ENCODE data around the gene ZBED3.
"Not testable (repeated sequence)": the region's sequence is repeated elsewhere in the genome, so short reads cannot be mapped to it uniquely, and the experiment has no call there.

ZBED3 gene, protein sequence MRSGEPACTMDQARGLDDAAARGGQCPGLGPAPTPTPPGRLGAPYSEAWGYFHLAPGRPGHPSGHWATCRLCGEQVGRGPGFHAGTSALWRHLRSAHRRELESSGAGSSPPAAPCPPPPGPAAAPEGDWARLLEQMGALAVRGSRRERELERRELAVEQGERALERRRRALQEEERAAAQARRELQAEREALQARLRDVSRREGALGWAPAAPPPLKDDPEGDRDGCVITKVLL

DNA sequence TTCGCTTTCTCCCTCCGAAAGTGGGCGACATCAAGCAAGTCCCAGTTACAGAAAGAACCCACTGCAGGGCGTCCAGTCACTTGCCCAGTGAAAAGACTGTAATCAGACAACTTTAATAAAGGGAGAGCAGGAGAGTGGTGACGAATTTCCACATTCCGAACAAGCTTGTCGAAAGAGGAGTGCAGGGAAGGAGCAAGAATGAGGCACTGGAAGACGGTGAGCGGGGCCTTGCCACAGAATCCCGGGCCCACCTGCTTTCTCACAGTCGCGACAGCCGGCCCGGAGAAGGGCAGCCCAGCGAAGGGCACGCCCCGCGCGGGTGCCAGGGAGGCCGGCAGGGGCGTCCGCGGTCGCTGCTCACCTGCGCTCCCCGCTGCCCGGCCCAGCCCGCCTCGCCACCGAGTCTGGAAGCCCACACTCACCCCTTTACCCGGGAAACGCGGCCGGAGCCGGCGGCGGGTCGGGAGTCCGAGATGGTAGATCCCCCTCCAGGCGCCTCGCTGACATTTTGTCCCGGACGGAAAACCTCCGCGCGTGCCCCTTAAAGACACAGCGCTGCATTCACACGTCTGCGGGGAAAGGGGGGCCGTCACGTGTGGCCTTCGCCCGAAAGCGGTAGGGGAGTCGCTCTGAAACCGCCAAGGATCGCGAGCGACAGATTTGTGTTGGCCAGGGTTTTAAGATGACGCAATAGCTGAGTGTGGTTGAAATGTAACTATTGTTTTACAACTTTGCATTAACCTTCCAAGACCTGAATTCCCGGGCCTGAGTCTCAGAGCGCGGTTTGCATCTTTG is at the start of gene ZBED3:
ZBED3 (minus strand) TSS at position 597 of the 795 bp plus-strand sequence. CDS start 9,407 bp downstream, outside the sequence.
- intact Hi-C loops (cut with DNase I): no loop called here
- peak; percentile 49 to 88 (median 76) for DNase-seq

DNA sequence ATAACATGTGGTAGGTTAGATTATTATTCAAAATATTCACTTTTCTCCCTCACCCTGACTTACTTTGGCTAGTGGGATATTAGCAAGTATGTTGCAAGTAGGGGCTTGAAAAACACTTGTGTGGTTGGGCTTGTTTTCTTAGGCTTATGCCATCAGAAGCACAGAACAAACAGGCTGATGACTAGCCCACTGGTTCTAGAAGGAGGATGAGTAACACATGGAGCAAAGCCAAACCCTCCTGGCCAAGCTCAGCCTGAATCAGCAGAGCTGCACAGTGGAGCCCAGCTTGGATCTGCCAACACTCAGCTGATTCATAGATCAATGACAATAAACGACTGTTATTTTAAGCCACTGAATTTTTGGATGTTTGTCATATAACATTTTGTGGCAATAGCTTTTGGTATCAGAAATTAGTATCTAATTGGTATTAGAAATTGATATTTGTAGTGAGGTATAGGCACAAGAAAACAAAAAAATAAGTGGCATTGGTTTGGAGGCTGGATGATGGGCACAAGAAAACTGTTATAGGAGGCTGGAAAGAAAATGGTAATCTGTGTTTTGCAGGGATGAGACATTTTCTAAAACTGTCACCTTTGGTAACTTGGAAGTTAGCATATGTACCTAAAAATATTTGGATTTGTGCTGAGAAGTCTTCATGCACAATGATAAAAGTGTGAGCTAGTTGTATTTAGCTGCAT is 46.1 kb upstream of the ZBED3 start:
- DNase-seq: peak; percentile 32 to 95 (median 79)
- intact Hi-C loops (cut with DNase I): no loop called here

DNA sequence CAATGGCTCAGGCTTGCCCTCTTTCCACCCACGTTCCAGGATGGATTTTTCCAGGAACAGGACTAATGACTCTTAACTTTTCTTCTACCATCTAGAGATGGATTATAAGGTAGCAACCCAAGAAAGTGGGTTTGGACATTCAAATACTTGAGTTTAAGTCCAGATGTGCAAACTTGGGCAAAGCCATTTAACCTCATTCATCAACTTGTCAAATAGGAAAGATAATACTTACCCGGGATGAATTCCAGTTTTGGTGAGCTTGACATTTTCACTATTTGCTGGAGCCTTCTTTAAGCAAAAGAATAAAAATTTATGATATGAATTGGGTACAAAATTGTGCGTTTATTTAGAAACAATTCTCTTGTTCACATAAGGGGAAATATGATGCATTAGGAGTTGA is 44.3 kb upstream of the ZBED3 start:
- intact Hi-C loops (cut with DNase I): no loop called here

DNA sequence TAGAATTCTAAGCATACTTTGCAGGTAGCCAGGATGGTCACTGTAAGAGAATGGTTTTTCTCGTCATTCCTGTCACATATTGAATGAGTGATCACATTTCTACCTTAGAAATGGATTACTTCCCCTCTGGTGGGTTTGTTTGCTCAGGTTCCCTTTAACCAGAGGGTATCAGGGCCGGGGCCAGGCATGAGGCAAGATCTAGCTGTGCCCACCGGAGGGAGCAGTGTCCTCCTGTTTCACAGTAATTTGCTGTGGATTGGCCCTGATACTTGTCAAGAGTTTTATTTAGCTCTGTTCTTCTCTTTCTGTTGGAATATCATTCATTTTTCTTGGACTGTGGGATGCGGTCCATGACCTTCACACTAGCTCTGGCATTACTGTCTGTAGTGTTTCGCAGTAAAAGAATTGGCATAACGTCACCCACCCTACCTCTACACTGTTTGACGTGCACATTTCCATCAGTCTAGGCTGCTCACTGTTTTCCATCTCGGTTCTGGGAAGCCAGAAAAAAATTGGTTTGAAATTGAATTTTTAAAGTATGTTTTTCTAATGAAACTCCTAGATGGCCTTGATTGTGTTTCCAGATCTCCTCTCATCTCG is 42.4 kb upstream of the ZBED3 start:
- peak in 27 of 42 donors; percentile 10 to 75 (median 37) for DNase-seq
- intact Hi-C loops (cut with DNase I): no loop called here

More for the DNA sequence above, 44.3 kb upstream of the ZBED3 start:
- no peak for DNase-seq

DNA sequence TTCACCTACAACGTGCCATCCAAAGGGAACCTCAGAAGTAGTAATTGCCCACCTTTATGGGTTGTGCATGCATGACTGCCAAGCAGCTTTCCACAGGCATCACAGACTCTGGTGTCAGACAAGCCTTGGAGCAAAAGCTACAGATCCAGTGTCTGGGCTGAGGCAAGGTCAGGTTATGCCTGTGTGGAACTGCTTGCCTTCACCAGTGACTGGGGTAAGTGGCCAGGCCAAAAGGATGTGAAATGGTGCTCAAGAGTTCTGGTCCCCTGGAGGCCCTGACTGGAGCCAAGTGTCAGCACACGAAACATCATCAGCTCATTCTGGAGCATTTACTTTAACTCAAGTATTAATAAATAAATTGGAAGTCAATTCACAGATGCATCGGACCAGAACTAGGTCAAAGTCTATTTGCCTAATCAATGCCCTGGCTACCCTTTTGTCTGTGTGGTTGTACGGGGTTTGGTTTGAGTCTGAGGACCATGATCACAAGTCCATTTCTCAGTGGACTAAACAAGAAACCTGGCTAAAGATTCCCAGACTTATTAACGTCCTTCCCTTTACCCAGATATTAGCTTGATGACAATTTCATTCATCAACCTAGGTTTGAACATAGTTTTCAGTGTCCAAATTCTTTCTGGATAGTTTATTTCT is 41.5 kb upstream of the ZBED3 start:
- intact Hi-C loops (cut with DNase I): no loop called here
- DNase-seq: no peak

DNA sequence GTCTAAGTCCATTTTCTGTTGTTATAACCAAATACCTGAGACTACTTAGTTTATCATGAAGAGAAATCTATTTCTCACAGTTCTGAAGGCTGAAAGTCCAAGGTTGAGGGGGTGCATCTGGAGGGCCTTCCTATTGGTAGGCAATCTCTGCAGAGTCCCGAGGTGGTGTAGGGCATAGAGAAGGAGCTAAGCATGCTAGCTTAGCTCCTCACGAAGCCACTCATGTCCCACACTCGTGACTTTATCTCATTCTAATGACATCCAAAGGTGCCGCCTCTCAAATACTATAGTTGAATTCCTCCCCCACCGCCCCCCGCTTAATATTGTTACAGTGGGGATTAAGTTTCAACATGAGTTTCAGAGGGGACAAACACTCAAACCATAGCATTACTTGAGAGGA is 36.0 kb upstream of the ZBED3 start:
- intact Hi-C loops (cut with DNase I): no loop called here
- DNase-seq: no peak

DNA sequence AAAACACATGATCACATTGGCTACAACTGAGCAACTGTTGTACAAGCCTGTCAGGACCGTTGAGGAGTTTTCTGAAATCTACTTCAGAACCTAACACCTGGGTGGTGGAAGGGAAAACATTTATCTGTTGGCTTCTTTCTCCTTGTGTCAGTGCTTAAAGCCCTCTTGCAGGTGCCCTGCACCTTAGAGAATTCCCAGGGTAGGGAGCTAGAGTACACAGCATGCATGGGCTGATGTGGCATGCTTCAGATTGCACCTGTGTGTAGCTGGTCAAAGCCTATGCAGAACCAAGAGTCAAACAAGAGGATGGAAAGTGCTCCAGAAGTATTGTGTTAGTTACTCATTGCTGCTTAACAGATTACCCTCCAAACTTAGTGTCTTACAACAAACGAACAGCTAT is 33.6 kb upstream of the ZBED3 start:
- DNase-seq: no peak
- intact Hi-C loops (cut with DNase I): no loop called here

DNA sequence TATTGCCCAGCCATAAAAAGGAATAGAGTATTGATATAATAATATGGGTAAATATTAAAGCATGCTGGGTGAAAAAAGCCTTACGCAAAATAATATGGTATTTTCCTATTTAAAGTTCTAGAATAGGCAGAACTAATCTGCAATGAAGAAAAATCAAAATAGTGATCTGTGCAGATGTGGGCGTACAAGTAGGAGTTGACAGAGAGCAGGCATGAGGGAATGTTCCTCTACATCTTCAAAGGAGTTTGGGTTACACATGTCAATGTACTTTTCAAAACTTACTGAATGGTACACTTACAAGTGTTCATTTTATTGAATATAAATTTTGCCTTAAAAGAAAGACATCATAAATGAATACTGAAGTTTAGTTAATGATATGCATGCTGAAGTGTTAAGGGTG is 33.0 kb upstream of the ZBED3 start:
- intact Hi-C loops (cut with DNase I): no loop called here
- peak in 6 of 42 donors; percentile 22 to 58 (median 40) for DNase-seq

DNA sequence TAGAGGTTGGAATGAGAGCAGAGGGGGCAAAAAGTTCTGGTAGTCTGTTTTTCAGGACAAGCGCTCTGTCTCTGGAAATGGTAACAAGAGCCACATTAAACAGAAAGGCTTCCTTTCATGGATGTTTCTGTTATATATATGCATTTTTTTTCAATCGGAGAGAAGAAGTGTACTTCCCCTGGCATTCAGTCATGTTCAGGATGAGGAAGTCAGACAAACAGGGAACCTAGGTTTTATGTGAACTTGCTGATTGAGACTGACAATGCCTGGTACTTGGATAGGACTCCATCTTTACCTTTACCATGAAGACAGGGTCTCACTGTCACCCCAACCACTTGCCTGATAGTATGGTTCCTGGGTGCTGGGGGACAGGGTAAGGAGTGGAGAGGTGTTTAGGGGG is 30.1 kb upstream of the ZBED3 start:
- DNase-seq: no peak
- intact Hi-C loops (cut with DNase I): no loop called here

DNA sequence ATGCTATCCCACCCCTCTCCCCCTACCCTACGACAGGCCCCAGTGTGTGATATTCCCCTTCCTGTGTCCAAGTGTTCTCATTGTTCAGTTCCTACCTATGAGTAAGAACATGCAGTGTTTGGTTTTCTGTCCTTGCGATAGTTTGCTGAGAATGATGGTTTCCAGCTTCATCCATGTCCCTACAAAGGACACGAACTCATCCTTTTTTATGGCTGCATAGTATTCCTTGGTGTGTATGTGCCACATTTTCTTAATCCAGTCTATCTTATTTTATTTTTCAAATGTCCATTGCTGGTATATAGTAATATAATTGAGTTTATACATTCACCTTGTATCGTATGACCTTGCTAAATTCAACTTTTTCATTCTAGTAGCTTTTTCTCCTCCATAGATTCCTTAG is 19.9 kb upstream of the ZBED3 start:
- DNase-seq; intact Hi-C loops (cut with DNase I): not testable (repeated sequence)

DNA sequence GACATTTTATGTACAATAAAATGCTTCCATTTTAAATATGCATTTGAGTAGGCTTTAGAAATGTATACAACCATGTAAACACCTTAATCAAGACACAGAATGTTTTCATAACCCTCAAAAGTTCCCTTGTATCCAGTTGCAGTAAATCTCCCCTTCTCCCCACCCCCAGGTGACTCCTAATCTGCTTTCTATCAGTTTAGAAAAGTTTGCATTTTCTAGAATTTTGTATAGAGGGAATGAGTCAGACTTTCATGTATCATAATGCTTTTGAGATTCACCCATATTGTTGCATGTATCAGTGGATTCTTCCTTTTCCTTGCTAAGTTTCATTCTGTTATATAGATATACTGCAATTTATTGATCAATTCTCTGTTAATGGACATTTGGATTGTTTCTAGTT is 17.7 kb upstream of the ZBED3 start:
- intact Hi-C loops (cut with DNase I): no loop called here
- DNase-seq: no peak

DNA sequence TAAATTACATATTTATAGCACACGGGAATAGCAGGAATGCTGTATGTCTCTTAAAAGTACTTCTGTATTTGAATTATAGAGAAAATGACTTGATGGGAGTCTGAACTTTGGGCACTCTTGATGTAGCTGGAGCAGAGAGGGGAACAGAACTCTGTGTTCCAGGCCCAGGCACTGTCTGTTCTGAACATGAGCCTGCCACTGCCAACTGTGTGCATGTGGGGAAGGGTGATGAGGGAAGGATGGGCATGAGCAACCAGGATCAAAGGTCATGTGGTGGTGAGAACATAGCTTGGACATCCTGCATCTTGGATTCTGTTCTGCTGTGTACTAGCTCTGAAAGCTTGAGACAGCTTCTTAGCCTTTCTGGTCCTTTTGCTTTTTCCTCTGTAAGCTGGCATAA is 16.4 kb upstream of the ZBED3 start:
- intact Hi-C loops (cut with DNase I): no loop called here

DNA sequence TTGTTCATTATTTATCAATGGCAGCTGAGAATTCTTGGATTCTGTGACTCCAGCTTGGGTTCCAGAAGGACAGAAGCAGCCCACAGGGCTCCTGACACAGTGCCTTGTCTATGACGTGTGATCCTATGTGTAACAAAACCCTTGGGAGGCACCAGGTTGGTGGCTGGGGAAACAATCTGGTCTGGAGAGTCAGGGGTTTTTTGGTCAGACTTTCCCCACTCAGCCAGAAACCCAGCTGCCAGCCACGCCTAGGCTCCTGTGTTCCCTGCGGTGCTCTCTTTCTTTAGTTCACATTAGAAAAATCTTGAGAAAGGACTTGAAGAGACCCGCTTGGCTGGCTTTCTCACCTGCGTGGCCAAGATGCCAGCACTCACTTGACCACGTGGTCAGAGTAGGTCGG is 15.5 kb upstream of the ZBED3 start:
- intact Hi-C loops (cut with DNase I): no loop called here
- no peak for DNase-seq

More for the DNA sequence above, 16.4 kb upstream of the ZBED3 start:
- no peak for DNase-seq

DNA sequence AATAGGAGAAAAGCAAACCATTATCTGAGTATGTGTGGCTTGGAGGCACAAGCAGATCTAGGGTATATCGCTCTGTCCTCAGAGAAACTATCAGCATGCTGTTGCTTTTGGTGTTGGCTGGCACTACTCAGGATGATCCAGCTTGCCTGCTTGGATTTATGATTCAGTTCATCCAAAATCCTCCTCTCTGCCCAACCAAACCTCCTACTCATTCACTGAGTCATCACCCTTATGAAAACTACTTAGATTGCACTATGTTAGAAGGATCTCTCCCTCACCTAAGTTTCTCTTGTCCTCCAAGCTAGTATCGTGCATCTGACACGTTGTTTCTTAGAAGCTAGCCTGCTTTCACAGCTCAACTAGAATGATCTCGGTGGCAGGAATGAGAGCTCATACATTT is 14.2 kb upstream of the ZBED3 start:
- peak in 8 of 42 donors; percentile 7 to 64 (median 32) for DNase-seq
- intact Hi-C loops (cut with DNase I): no loop called here

DNA sequence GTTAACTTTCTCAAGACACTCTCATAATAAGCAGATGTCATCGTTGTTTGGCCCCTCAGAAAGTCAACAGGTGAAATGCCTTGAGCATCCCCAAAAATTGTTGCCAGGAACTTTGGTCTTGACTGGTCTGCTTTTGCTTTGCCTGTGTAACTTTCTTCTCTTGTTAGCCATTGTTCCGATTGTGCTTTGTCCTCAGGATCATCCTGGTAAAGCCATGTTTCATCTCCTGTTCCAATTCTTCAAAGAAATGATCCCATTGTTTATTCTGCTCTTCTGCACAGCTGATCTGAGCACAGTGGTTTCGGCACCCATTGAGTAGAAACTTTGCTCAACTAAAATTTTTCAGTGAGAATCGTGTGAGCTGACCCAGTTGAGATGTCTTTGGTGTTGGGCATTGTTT is 8.1 kb upstream of the ZBED3 start:
- intact Hi-C loops (cut with DNase I): no loop called here
- DNase-seq: peak in 4 of 42 donors; percentile 10 to 45 (median 24)

DNA sequence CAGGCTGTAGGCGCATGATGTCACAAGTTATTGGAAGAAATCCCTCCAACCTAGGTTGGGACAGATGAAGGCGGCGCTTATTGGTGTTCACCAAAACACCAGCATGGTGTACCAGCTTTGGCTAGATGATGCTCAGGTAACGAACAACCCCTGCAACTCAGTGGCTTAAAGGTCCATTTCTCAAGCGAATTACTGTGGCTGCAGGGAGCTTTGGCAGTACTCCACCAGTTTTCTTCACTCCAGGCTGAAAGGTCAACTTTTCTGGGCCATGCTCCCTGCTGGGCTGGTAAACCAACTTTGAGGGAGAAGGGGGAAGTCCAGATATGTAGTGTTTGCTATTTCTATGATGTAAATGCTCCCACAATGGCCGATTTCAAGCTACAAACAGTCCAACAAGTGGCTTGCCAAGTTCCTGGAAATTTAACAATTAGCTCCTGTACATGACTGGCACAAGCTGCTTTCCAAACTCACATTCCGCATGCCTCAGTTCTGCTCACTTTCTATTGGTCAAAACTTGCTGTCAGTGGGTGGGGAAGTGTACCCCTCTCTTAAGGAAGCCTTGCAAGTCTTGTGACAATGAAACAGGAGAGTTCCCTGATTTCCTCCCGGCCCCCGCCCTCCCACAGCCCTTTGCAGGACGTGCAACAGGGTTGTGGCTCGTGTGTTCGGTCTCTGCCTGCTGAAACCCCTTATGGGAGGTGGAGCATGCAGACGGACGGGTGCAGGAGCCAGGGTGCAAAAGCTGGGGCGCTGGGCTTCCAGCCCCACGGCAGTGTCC is 588 bp upstream of the ZBED3 start:
- peak in 22 of 42 donors; percentile 17 to 64 (median 33) for DNase-seq
- intact Hi-C loops (cut with DNase I): no loop called here

DNA sequence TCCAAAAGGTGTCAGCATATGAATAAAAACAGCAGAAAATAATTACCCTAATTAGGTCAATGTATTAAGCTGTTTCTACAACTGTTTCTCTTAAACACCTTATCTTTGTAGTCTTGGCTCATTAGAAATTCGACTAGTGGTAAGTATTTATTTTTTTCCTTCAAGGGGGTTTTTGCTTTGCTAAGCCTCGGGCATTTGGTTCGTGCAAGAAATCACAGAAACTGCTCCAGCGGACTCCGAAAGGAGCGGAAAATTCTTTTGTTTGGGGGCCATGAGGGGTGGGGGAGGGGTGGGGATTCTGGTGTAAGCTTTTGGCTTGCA is 757 bp downstream of the ZBED3 start:
- DNase-seq: no peak
- intact Hi-C loops (cut with DNase I): no loop called here

DNA sequence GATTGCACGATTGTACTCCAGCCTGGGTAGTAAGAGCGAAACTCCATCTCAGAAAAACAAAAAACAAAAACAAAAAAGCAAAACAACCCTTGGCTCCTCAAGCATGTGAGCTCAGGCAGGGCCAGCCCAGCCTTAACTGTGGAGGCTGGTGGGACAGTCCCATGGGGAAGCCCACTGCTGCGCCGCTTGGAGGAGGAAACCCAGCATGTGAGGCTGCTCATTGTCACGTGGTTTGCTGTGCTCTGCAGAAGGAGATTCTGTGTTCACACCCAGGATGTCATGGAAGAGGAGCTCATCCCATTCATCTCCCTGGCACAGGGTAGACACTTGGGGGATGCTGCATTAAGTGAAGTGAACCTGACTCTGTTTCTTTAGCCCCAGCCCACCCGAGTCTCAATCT is 4.0 kb downstream of the ZBED3 start:
- DNase-seq: no peak
- intact Hi-C loops (cut with DNase I): no loop called here

DNA sequence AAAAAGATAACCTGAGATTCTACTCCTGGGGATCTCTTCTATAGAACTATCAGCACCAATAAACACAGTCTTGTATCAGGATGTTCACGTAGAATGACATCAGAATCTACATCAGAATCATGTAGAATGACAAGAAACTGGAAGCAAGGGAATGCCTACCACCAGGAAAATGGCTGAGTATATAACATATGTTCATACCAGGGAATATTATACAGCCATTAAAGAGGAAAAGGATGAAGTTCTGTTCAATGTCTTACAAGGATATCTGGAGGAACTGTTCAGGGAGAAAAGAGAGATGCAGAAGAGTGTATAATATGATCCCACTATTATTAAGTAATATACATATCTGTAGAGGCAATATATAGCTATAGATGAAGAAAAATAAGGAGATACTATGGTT is 4.8 kb downstream of the ZBED3 start:
- intact Hi-C loops (cut with DNase I): no loop called here

More for the DNA sequence above, 4.8 kb downstream of the ZBED3 start:
- no peak for DNase-seq
